Stimulated activated CD8-positive, alpha-beta memory T cell treated with anti-CD3 and anti-CD28 coated beads, Interleukin-2, amount 100 ng/mL, for 48 hours (primary cell): ENCODE results near the gene RAB36.
A peak's percentile ranks its signal among the peaks of the same experiment; 100 is the strongest.
"Not testable (repeated sequence)": the region's sequence is repeated elsewhere in the genome, so short reads cannot be mapped to it uniquely, and the experiment has no call there.

Experiments
- DNase-seq, 2 donors: peaks; one replicate each; pipeline ENCODE4 v3.0.0-alpha.2; 2020; ENCODE audit warnings: low read depth in 2 of 2

The RAB36 gene

DNA sequence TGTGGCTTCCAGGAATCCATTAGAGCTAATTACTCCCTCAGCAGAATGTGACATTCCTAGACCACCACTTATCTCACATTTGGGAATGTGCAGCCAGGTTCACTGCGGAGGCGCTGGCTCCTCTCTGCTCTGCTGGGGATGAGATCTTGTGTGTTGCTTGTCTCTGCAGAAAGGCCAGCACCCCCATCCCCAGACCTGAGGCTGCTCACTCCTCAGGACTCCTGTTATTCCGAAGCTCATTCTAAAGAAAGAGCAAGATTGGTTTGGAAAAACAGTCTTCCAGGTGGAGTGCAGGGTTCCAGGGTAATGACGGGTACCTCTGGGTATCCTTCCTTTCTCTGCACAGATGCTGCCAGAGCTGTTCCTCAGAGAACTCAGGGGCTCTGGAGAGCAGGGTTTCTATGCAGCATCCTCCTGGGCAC lies 24.3 kb upstream of the RAB36 start:
- no peak for DNase-seq

DNA sequence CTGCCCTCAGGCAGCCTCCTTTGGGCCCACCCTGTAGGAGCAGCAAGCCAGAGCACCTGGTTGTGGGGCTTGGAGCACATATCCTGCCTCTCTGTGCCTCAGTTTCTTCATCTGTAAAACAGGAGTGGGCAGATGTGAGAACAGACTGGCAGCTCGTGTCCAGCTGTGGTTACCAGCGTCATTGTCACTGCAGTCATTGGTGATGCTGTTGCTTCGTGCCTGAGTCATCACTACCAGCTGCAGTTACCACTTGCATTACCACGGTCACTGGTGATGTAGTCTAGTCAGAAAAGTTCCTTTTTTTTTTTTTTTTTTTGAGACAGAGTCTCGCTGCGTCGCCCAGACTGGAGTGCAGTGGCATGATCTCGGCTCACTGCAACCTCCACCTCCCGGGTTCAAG lies 23.9 kb upstream of the RAB36 start:
- no peak for DNase-seq

DNA sequence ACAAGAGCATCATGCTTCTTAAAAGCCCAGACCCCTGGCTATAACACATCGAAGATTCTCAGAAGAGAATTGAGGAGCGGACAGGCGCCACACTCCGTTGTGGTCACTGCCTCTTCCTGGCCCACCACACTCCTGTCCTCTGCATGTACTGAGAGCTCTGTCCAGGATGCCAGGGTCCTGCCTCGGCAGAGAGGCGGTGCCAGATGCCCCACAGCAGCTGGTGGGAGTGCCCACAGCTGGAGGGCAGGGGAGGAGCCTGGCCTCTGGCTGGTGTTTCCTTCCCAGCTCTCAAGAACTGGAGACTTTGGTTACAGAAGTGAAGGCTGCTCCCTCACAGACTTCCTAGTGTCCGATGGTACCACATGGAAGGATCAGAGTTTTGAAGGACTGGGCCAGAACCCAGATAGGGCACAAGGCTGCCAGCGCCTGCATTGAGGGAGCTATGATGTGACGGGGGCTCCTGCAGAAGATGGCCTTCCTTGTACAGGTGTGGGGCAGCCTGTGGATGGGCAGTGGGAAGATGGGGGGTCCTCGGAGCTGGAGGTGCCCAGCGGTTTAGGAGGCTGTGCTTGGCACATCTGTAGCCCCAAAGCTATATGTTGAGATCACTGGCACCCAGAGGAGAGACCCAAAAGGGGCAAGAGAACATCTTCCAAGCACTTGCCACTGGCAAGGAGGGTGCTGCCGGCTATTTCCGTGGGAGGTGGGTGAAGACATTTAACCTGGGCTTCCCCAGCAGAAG lies 22.9 kb upstream of the RAB36 start:
- DNase-seq = no peak

GRCh38 chr22:23122992-23123803 lies 22.1 kb upstream of the RAB36 start:
- DNase-seq = no peak

- no peak for DNase-seq
Observed at GRCh38 chr22:23123804-23124254, 21.4 kb upstream of the RAB36 start.

- DNase-seq = no peak
Observed at GRCh38 chr22:23124611-23125511, 20.4 kb upstream of the RAB36 start.

- DNase-seq = no peak
Observed at GRCh38 chr22:23125512-23126103, 19.7 kb upstream of the RAB36 start.

DNA sequence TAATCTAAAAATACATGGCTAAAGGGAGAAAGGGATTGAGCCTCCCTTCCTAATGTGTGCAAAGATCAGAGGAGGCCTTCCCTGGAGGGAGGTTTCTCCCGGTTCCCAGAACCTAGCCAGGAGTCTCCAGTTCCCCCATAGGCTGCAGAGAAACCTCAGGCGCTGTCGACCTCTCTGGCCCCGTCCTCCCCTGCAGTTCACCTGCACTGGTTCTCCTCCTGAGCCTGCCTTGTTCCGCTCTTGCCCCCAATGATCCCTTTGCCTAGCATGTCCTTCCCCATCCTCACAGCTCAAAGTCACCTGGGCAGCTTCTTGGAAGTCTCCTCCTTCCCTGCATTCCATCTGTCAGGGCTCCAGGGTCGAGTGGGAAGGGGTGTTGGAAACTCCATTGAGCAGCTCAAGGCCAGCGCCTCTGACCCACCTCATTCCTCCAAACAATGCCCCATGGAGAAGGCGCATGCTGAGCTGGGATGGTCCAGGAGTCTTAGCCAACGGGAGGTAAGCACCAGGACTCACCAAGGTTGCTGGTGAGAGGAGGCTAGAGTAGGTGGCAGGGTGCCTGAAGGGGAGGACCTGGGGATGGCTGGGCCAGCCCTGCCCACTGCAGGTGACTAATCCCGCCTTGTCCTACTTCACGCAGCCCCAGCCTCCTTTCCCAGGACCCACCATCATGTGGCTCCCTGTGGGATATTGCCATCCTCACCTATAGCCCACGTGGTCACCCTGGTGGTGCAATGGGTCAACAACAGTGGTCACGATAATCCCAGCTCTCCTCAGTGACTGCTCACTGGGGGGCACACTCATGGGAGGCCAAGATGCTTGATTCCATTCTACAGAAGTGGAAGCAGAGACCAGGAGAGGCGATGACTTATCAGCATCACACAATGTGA lies 18.9 kb upstream of the RAB36 start:
- DNase-seq = no peak

DNA sequence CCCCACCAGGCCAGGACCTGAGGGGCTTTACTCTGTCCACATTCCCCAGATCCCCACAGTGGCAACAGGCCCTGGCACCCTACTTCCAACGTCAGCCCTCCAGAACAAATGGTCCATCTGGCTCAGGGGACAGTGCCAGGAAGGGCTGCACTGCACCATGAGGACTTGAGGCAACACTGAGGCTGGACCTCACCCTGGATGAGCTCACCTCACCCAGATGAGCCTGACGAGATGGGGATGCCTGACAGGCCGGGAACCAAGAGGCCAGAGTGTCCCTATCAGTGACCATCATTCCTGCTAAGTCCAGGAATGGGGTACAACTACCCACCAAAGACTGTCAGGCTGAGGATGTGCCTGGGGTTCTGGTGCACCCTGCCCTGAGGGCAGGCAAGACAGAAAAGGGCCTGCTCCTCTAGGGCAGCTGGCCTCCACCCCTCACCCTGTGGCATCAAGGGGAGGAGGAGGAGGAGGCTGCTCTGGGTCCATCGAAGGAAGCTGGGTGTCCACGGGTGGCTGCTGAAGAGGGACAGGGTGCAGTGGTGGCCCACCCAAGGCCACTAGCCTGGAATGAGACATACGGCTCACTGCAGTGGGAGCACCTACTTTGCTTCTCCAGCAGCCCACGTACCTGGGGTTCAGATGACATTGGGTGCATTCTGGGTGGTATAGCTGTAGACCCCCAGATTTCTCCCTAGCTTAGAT lies 18.1 kb upstream of the RAB36 start:
- DNase-seq = no peak

GRCh38 chr22:23127788-23128187 lies 17.5 kb upstream of the RAB36 start:
- no peak for DNase-seq

GRCh38 chr22:23128269-23129108 lies 16.8 kb upstream of the RAB36 start:
- DNase-seq = peak; percentile 59 to 61

GRCh38 chr22:23129149-23129548 lies 16.1 kb upstream of the RAB36 start:
- no peak for DNase-seq

DNA sequence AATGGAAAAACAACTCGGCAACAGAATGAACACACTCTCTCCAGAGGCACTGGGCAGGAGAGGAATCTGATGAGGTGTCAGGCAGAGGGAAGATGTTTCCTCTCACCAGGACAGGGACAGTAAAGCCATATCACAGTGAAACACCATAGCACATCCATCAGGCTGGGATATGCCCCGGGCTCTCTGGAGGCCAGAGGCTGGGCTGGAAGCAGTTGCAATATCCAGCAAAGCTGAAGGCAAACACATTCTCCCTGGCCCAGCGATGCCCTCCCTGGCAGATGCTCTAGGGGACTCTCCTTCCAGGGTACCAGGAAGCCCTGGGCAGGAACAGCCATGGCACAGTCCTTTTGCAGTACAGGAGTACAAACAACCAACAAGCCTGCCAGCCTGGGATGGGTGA lies 14.6 kb upstream of the RAB36 start:
- DNase-seq = no peak

DNA sequence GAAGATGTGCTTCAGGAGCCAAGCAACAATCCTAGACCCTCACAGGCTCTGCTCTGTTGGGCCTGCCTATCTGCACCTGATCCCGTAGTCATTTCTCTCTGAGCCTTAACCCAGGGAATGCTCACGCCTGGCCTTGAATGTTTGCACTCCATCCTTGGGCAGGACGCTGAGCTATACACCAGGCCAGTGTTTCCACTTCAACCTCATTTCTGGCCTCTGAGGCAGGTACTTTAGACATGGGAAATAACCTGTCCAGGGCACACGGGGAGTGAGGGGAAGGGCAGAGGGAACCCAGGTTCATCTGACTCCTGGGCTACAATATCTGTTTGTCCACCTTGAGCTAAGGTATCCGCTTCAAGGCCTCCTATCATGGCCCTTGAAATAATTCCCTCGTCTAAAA lies 13.3 kb upstream of the RAB36 start:
- no peak for DNase-seq

- DNase-seq = no peak
Observed at GRCh38 chr22:23132376-23133091, 12.7 kb upstream of the RAB36 start.

GRCh38 chr22:23133922-23134321 lies 11.4 kb upstream of the RAB36 start:
- DNase-seq = no peak

GRCh38 chr22:23136991-23137390 lies 8.3 kb upstream of the RAB36 start:
- not testable (repeated sequence) for DNase-seq

DNA sequence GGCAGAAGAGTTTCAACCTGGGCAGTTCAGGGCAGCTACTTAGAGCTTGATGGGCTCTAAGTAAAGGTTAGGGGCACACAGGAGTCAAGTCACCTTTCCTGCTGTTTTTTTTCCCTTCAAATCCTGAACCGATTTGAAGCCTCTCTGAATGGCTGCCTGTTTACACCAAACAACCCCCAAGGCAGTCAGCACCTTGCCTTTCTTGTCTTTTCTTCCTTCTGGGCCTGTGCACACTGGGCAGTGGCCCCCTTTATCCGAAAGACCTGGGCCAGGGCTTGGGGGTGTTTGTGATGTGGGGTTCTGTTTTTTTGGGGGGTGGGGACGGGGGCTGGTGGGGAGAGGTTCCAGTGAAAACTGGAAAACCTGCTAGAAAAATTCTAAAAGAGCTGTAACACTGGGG lies 7.8 kb upstream of the RAB36 start:
- DNase-seq = no peak
